Ovary (tissue), 3 donors: Measurements from ENCODE around the gene RNF2.

Source experiments
- CTCF ChIP-seq, 3 donors: fragments of 450-650 bp in 2 of 3; fragments of 200-600 bp in 1 of 3; IDR thresholded peaks; one replicate each; pipeline versions ENCODE4 v1.5.1 to v1.8.0; 2016 to 2022; ENCODE audit warnings: antibody characterized with exemption in 3 of 3, mild to moderate bottlenecking in 1 of 3
- POLR2A ChIP-seq: fragments of 450-650 bp; IDR thresholded peaks from one replicate; pipeline ENCODE4 v1.6.1; 2017; ENCODE audit warnings: antibody characterized with exemption, mild to moderate bottlenecking, moderate library complexity
- donor health status: DM: no; HTN: no; CAD: no.

GRCh38 chr1:185033686-185034085, 11.7 kb upstream of the RNF2 start:
- TF ChIP-seq CTCF (IDR thresholded peaks at IDR 0.05): no peak
- no peak for TF ChIP-seq POLR2A
